GM19328 (cell line): ENCODE data around the gene INPP5A.
"Not testable (repeated sequence)": the region's sequence is repeated elsewhere in the genome, so short reads cannot be mapped to it uniquely, and the experiment has no call there.

Experiments
- ATAC-seq: cut with Tn5 transposase; IDR thresholded peaks from one replicate; pipeline ENCODE4 v1.9.1; 2021; ENCODE audit warnings: mild to moderate bottlenecking, moderate library complexity; ENCODE audit not compliant: unreplicated experiment

Gene INPP5A

GRCh38 chr10:132825783-132826523 lies 288.4 kb downstream of the INPP5A start:
- ATAC-seq: not testable (repeated sequence)

GRCh38 chr10:132826524-132827422 lies 289.2 kb downstream of the INPP5A start:
- ATAC-seq: no peak

GRCh38 chr10:132827423-132827789 lies 289.8 kb downstream of the INPP5A start:
- ATAC-seq: no peak

- ATAC-seq: no peak
These were observed 290.4 kb downstream of the INPP5A start for GRCh38 chr10:132827861-132828539.

GRCh38 chr10:132828681-132829080 lies 291.1 kb downstream of the INPP5A start:
- no peak for ATAC-seq

- no peak for ATAC-seq
These were observed 291.8 kb downstream of the INPP5A start for GRCh38 chr10:132829403-132829802.

GRCh38 chr10:132832186-132832969 lies 294.8 kb downstream of the INPP5A start:
- no peak for ATAC-seq
